Thymus (tissue), 11 donors: Measurements from ENCODE around the gene POC1A. TPM values are rescaled to one million over a fixed set of nuclear protein-coding genes. Genes with fewer than 3 reads are reported as not detected.
"Not testable (repeated sequence)": the region's sequence is repeated elsewhere in the genome, so short reads cannot be mapped to it uniquely, and the experiment has no call there.

Experiments used
- DNase-seq, 9 donors: peaks; one replicate each; pipeline ENCODE4 v3.0.0-alpha.2; 2013; ENCODE audit warnings: low spot score in 9 of 9, low read depth in 6 of 9, missing footprints in 1 of 9
- H3K27ac ChIP-seq, 2 donors: one replicate each; pipeline ENCODE4 v1.5.1; 2013; ENCODE audit warnings: control low read depth in 1 of 2, low read depth in 1 of 2, low read length in 1 of 2, mild to moderate bottlenecking in 1 of 2, moderate library complexity in 1 of 2
- H3K27me3 ChIP-seq, 2 donors: one replicate each; pipeline ENCODE4 v1.5.1; 2013; ENCODE audit warnings: low read length in 1 of 2; ENCODE audit not compliant: control insufficient read depth in 2 of 2, insufficient read depth in 1 of 2
- H3K36me3 ChIP-seq, 2 donors: one replicate each; pipeline ENCODE4 v1.5.1; 2013; ENCODE audit warnings: low read length in 1 of 2, mild to moderate bottlenecking in 1 of 2, moderate library complexity in 1 of 2; ENCODE audit not compliant: control insufficient read depth in 2 of 2, insufficient read depth in 2 of 2
- H3K4me1 ChIP-seq, 2 donors: one replicate each; pipeline ENCODE4 v1.5.1; 2013; ENCODE audit warnings: low read length in 2 of 2; ENCODE audit not compliant: control insufficient read depth in 2 of 2, insufficient read depth in 2 of 2
- H3K4me3 ChIP-seq, 2 donors: one replicate each; pipeline ENCODE4 v1.5.1; 2013; ENCODE audit warnings: low read length in 2 of 2, control low read depth in 1 of 2, mild to moderate bottlenecking in 1 of 2
- H3K9me3 ChIP-seq, 2 donors: one replicate each; pipeline ENCODE4 v1.5.1; 2013; ENCODE audit warnings: low read length in 1 of 2, mild to moderate bottlenecking in 1 of 2; ENCODE audit not compliant: control insufficient read depth in 2 of 2, insufficient read depth in 1 of 2
- WGBS: extraction: QIAGEN DNeasy Blood & Tissue Kit; methylation state at CpG from one replicate; pipeline ENCODE4 v1.1.7; 2013; 5-methylcytosine and 5-hydroxymethylcytosine counted together
- polyA plus RNA-seq: library from polyadenylated mRNA; stranded (reverse); fragments of 200-250 nt; gene quantifications from one replicate; pipeline ENCODE4 v1.2.3, GENCODE V29; 2013
- total RNA-seq: library from RNA; stranded (reverse); fragments of 120-200 nt; gene quantifications from one replicate; pipeline ENCODE4 v1.2.4, GENCODE V29; 2013
- donor health status: healthy.

POC1A gene
- total and polyA plus RNA-seq, 2 donors = 2.6 to 12.3 TPM

GRCh38 chr3:52171514-52172261 lies 17.5 kb upstream of the POC1A start:
- no peak for DNase-seq
- H3K4me1 ChIP-seq = peaks cover 0 to 3% of the 10 kb centered on the region in 2 donors
- H3K4me3 ChIP-seq = no peak overlapping the region
- H3K36me3 ChIP-seq = no peaks in the 10 kb centered on the region
- no peaks in the 10 kb centered on the region for H3K27me3 ChIP-seq
- no peak overlapping the region for H3K27ac ChIP-seq
- H3K9me3 ChIP-seq = no peaks in the 10 kb centered on the region
- WGBS = 96% methylated on average over 3 of the region's 3 CpGs

GRCh38 chr3:52170217-52170616 lies 16.0 kb upstream of the POC1A start:
- H3K27me3 ChIP-seq, H3K4me1 ChIP-seq, DNase-seq, H3K27ac ChIP-seq, H3K9me3 ChIP-seq, H3K36me3 ChIP-seq, H3K4me3 ChIP-seq: not testable (repeated sequence)
- WGBS = 95% methylated on average over 3 of the region's 3 CpGs

- H3K36me3 ChIP-seq = no peaks in the 10 kb centered on the region
- DNase-seq = no peak
- H3K9me3 ChIP-seq = peaks cover 1 to 17% of the 10 kb centered on the region in 2 donors
- H3K4me3 ChIP-seq = no peak overlapping the region
- H3K4me1 ChIP-seq = no peaks in the 10 kb centered on the region
- WGBS = 90% methylated on average over 9 of the region's 9 CpGs
- no peak overlapping the region for H3K27ac ChIP-seq
- no peaks in the 10 kb centered on the region for H3K27me3 ChIP-seq
Measured at GRCh38 chr3:52167240-52167639, 13.0 kb upstream of the POC1A start.

DNA sequence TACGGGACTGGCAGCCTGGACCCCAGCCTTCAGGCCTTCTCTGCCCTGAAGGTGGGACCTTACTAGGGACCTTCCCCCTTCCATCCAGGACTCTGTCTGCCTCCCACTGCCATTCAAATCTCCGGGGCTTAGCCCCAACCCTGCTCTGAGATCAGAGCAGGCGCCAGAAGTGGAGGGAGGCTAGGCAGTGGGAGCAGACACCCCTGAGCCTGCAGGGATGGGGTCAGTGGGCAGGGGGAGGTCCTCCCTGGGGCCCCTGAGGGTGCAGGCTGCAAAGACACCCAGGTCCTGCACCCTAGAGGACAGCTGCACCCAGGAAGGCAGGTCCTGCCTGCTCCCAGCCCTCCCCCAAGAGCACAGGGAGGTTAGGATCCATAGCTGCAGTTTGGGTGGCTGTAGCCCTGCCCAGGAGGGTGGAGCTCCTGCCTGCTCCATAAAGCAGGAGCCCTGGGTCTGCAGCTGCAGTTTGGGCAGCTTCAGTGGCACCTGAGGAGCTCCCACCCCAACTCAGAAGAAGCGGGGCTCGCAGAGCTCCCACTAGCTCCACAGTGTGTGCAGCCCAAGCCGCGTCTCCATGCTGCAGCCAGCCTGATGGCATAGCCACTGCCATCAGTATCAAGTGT lies 8.1 kb upstream of the POC1A start:
- Histone ChIP-seq H3K4me1 (no peaks in the 10 kb centered on the region), H3K9me3 (peaks cover 1 to 17% of the 10 kb centered on the region in 2 donors), H3K4me3 (no peak overlapping the region), H3K27ac (no peak overlapping the region), H3K36me3 (no peaks in the 10 kb centered on the region), H3K27me3 (no peaks in the 10 kb centered on the region)
- DNase-seq = no peak
- WGBS = 95% methylated on average over 7 of the region's 7 CpGs

GRCh38 chr3:52159503-52159902 lies 5.3 kb upstream of the POC1A start:
- Histone ChIP-seq H3K36me3 (no peaks in the 10 kb centered on the region), H3K4me1 (peaks cover 0 to 5% of the 10 kb centered on the region in 2 donors), H3K9me3 (peaks cover 1 to 13% of the 10 kb centered on the region in 2 donors), H3K27me3 (no peaks in the 10 kb centered on the region), H3K27ac (no peak overlapping the region), H3K4me3 (no peak overlapping the region)
- WGBS = 33% methylated on average over 1 of the region's 1 CpG
- no peak for DNase-seq

- WGBS = 97% methylated on average over 4 of the region's 4 CpGs
- H3K4me1 ChIP-seq = peaks cover 10 to 17% of the 10 kb centered on the region in 2 donors
- H3K27ac ChIP-seq = no peak overlapping the region
- H3K9me3 ChIP-seq = no peaks in the 10 kb centered on the region
- no peaks in the 10 kb centered on the region for H3K36me3 ChIP-seq
- H3K27me3 ChIP-seq = no peaks in the 10 kb centered on the region
- no peak for DNase-seq
- H3K4me3 ChIP-seq = no peak overlapping the region
Measured at GRCh38 chr3:52155912-52156311, 1.7 kb upstream of the POC1A start.

- no peaks in the 10 kb centered on the region for H3K27me3 ChIP-seq
- H3K9me3 ChIP-seq = no peaks in the 10 kb centered on the region
- H3K4me3 ChIP-seq = peak overlapping the region; percentile 60 to 77
- 33% methylated on average over 18 of the region's 18 CpGs for WGBS
- peak overlapping the region; percentile 48 to 89 for H3K27ac ChIP-seq
- H3K4me1 ChIP-seq = peaks cover 10 to 17% of the 10 kb centered on the region in 2 donors
- DNase-seq = peak in 4 of 9 donors; percentile 6 to 37 (median 12)
- H3K36me3 ChIP-seq = peaks cover 5 to 23% of the 10 kb centered on the region in 2 donors
Measured at GRCh38 chr3:52153389-52154096, 680 bp downstream of the POC1A start.

DNA sequence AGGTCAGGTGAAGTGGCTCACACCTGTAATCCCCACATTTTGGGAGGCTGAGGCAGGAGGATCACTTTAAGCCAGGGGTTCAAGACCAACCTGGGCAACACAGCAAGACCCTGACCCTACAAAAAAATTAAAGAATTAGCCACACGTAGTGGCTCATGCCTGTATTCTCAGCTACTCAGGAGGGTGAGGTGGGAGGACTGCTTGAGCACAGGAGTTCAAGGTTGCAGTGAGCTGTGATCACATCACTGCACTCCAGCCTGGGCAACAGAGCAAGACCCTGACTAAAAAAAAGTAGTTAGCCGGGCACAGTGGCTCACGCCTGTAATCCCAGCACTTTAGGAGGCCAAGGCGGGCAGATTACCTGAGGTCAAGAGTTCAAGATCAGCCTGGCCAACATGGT lies 2.2 kb downstream of the POC1A start:
- H3K9me3 ChIP-seq, DNase-seq, H3K27me3 ChIP-seq, H3K4me3 ChIP-seq, H3K27ac ChIP-seq: not testable (repeated sequence)
- WGBS = 100% methylated on average over 4 of the region's 4 CpGs
- Histone ChIP-seq H3K4me1 (peaks cover 10 to 17% of the 10 kb centered on the region in 2 donors), H3K36me3 (peaks cover 10 to 32% of the 10 kb centered on the region in 2 donors)

DNA sequence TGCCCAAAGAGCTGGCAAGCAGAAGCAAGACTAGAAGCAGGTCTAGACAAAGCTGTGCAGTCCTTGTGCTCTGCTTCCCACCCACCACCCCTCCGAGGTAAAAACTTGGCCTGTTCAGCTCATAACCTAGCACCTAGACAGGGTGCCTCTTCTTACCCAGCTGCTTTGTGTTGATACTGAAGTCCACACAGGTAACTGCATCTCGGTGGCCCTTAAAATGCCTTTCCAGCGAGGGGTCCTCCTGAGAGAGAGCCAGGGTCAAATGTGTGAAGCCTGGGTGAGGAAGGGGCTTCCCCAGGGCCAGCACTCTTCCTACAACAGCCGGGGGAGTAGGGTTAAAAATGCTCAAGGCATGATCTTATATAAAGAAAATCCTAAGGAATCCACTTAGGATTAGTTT lies 3.4 kb downstream of the POC1A start:
- Histone ChIP-seq H3K4me1 (peaks cover 10 to 17% of the 10 kb centered on the region in 2 donors), H3K36me3 (peaks cover 21 to 44% of the 10 kb centered on the region in 2 donors), H3K27me3 (no peaks in the 10 kb centered on the region), H3K4me3 (no peak overlapping the region), H3K27ac (no peak overlapping the region), H3K9me3 (no peaks in the 10 kb centered on the region)
- no peak for DNase-seq
- WGBS = 97% methylated on average over 4 of the region's 4 CpGs
